SU-DHL-6 (cell line): Measurements from ENCODE around the gene TH.

Source experiments
- H2AFZ ChIP-seq: fragments of 200-600 bp; sonication (generic); 2 replicates; pipeline ENCODE4 v1.6.1; 2014; ENCODE audit warnings: low read depth, mild to moderate bottlenecking, moderate library complexity, mixed read lengths, antibody characterized with exemption, low read length; ENCODE audit not compliant: severe bottlenecking
- H3F3A ChIP-seq: fragments of 200-600 bp; shearing (Covaris generic); 2 replicates; pipeline ENCODE4 v1.6.0; 2016; ENCODE audit warnings: antibody characterized with exemption, mild to moderate bottlenecking; ENCODE audit not compliant: insufficient read depth
- H3K27ac ChIP-seq: fragments of 200-600 bp; sonication (generic); 2 replicates; pipeline ENCODE4 v1.5.1; 2016; ENCODE audit warnings: low read depth, mild to moderate bottlenecking, low read length, moderate library complexity, mixed read lengths
- H3K27me3 ChIP-seq: fragments of 200-600 bp; sonication (generic), shearing (Covaris generic); 2 replicates; pipeline ENCODE4 v1.6.0; 2014; ENCODE audit warnings: mild to moderate bottlenecking, low read length
- H3K36me3 ChIP-seq: fragments of 200-600 bp; sonication (generic); 2 replicates; pipeline ENCODE4 v1.6.1; 2014; ENCODE audit warnings: mild to moderate bottlenecking, low read length, mixed read lengths
- H3K4me2 ChIP-seq: fragments of 300-600, 200-600 bp; shearing (Covaris generic), sonication (generic); 2 replicates; pipeline ENCODE4 v1.6.0; 2014; ENCODE audit warnings: low read length, low read depth, mild to moderate bottlenecking; ENCODE audit not compliant: poor library complexity, severe bottlenecking
- H3K4me3 ChIP-seq: fragments of 200-600 bp; sonication (generic); 2 replicates; pipeline ENCODE4 v1.5.1; 2014; ENCODE audit warnings: antibody characterized with exemption, low read length, mild to moderate bottlenecking, mixed read lengths; ENCODE audit not compliant: insufficient read depth, poor library complexity, severe bottlenecking
- H3K79me2 ChIP-seq: fragments of 200-600 bp; sonication (generic); 2 replicates; pipeline ENCODE4 v1.6.1; 2014; ENCODE audit warnings: mild to moderate bottlenecking, low read length, moderate library complexity; ENCODE audit not compliant: insufficient read depth
- H3K9ac ChIP-seq: fragments of 200-600 bp; sonication (generic); 2 replicates; pipeline ENCODE4 v1.7.0; 2014; ENCODE audit warnings: mild to moderate bottlenecking, low read length
- H3K9me2 ChIP-seq: fragments of 200-600 bp; sonication (generic); replicated peaks from 2 replicates; pipeline ENCODE4 v1.6.1; 2014; ENCODE audit warnings: low read length; ENCODE audit not compliant: insufficient read depth
- H3K9me3 ChIP-seq: fragments of 200-600 bp; sonication (generic); 2 replicates; pipeline ENCODE4 v1.6.1; 2014; ENCODE audit warnings: low read length, mixed read lengths; ENCODE audit not compliant: insufficient read depth
- H4K20me1 ChIP-seq: fragments of 200-600 bp; sonication (generic); 2 replicates; pipeline ENCODE4 v1.6.1; 2014; ENCODE audit warnings: low read depth, mild to moderate bottlenecking, antibody characterized with exemption, low read length, moderate library complexity, mixed read lengths
- CTCF ChIP-seq: fragments of 200-600 bp; sonication (generic); IDR thresholded peaks from one replicate; pipeline ENCODE4 v1.5.1; 2017; ENCODE audit warnings: antibody characterized with exemption, mild to moderate bottlenecking, low read length, moderate library complexity; ENCODE audit not compliant: insufficient read depth, poor library complexity, severe bottlenecking
- EZH2phosphoT487 ChIP-seq: fragments of 200-600 bp; sonication (generic), shearing (Covaris generic); conservative IDR thresholded peaks from 2 replicates; pipeline ENCODE4 v1.6.1; 2018; ENCODE audit warnings: mild to moderate bottlenecking, antibody characterized with exemption, low read length, moderate library complexity, mixed read lengths

TH gene

GRCh38 chr11:2193099-2193887, 21.7 kb upstream of the TH start:
- Histone ChIP-seq H3F3A (no peaks in the 10 kb centered on the region), H3K9ac (no peak overlapping the region), H4K20me1 (no peaks in the 10 kb centered on the region), H2AFZ (no peak overlapping the region), H3K79me2 (no peaks in the 10 kb centered on the region), H3K4me2 (no peak overlapping the region), H3K9me2 (no peaks in the 10 kb centered on the region), H3K27ac (no peak overlapping the region), H3K4me3 (no peak overlapping the region), H3K36me3 (no peaks in the 10 kb centered on the region), H3K9me3 (no peaks in the 10 kb centered on the region), H3K27me3 (no peaks in the 10 kb centered on the region)
- TF ChIP-seq CTCF (no peak), EZH2phosphoT487 (no peak)

GRCh38 chr11:2192435-2192834, 20.8 kb upstream of the TH start:
- Histone ChIP-seq H3K4me3 (no peak overlapping the region), H3K36me3 (no peaks in the 10 kb centered on the region), H4K20me1 (no peaks in the 10 kb centered on the region), H3K9me3 (no peaks in the 10 kb centered on the region), H3F3A (no peaks in the 10 kb centered on the region), H3K27ac (no peak overlapping the region), H3K4me2 (no peak overlapping the region), H3K27me3 (no peaks in the 10 kb centered on the region), H3K79me2 (no peaks in the 10 kb centered on the region), H2AFZ (no peak overlapping the region), H3K9ac (no peak overlapping the region), H3K9me2 (no peaks in the 10 kb centered on the region)
- TF ChIP-seq EZH2phosphoT487 (no peak), CTCF (no peak)

- H3K36me3 ChIP-seq: no peaks in the 10 kb centered on the region
- no peaks in the 10 kb centered on the region for H3K27me3 ChIP-seq
- no peaks in the 10 kb centered on the region for H3K9me3 ChIP-seq
- no peaks in the 10 kb centered on the region for H3K79me2 ChIP-seq
- no peaks in the 10 kb centered on the region for H3K9me2 ChIP-seq
- H3K4me3 ChIP-seq: no peak overlapping the region
- TF ChIP-seq CTCF (no peak), EZH2phosphoT487 (no peak)
- no peak overlapping the region for H3K4me2 ChIP-seq
- no peaks in the 10 kb centered on the region for H4K20me1 ChIP-seq
- H2AFZ ChIP-seq: no peak overlapping the region
- H3F3A ChIP-seq: no peaks in the 10 kb centered on the region
- H3K27ac ChIP-seq: no peak overlapping the region
- no peak overlapping the region for H3K9ac ChIP-seq
Observed at GRCh38 chr11:2191883-2192282, 20.3 kb upstream of the TH start.
